Panc1 (cell line): Measurements from ENCODE around the gene STX3.

ENCODE experiments used
- POLR2AphosphoS5 ChIP-seq: IDR thresholded peaks from 2 replicates; pipeline ENCODE4 v1.6.1; 2012; ENCODE audit warnings: mild to moderate bottlenecking, low read depth, low read length, moderate library complexity
- SIN3A ChIP-seq: IDR thresholded peaks from 2 replicates; pipeline ENCODE4 v1.6.1; 2012; ENCODE audit warnings: low read depth, mild to moderate bottlenecking, low read length, moderate library complexity, borderline replicate concordance; ENCODE audit not compliant: insufficient read depth
- TCF7L2 ChIP-seq: IDR thresholded peaks from 2 replicates; pipeline ENCODE4 v1.6.1; 2011; ENCODE audit warnings: mild to moderate bottlenecking, low read depth, low read length, inconsistent platforms
- TF ChIP-seq, protein P1 (sequence below): fragments of 450-650 bp; IDR thresholded peaks from 2 replicates; pipeline ENCODE4 v1.5.1; 2017; ENCODE audit warnings: mild to moderate bottlenecking
- TF ChIP-seq, protein P2 (sequence below), 2 experiments: IDR thresholded peaks; 2 replicates each; pipeline ENCODE4 v1.6.1; 2011 to 2012; ENCODE audit warnings: low read depth in 2 of 2, control low read depth in 1 of 2, low read length in 1 of 2, mild to moderate bottlenecking in 1 of 2, moderate library complexity in 1 of 2; ENCODE audit not compliant: insufficient read depth in 1 of 2

DNA sequence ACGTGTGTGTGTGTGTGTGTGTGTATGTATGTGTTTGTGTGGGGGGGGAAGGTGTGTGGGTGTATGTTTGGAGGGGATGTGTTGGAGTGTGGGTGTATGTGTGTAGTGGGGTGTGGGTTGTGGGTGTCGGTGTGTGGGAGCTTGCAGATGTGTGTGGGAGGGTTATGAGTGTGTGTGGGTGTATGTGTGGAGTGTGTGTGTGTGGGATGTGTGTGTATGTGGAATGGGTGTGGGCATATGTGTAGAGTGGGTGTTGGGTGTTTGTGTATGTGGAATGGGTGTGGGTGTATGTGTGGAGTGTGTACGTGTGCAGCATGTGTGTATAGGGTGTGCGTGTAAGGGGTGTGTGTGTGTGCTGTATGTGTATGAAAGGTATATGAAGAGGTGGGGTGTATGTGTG, 14.7 kb downstream of the STX3 start:
- TF ChIP-seq POLR2AphosphoS5 (no peak), SIN3A (no peak), TCF7L2 (no peak)
- TF ChIP-seq, protein P1, sequence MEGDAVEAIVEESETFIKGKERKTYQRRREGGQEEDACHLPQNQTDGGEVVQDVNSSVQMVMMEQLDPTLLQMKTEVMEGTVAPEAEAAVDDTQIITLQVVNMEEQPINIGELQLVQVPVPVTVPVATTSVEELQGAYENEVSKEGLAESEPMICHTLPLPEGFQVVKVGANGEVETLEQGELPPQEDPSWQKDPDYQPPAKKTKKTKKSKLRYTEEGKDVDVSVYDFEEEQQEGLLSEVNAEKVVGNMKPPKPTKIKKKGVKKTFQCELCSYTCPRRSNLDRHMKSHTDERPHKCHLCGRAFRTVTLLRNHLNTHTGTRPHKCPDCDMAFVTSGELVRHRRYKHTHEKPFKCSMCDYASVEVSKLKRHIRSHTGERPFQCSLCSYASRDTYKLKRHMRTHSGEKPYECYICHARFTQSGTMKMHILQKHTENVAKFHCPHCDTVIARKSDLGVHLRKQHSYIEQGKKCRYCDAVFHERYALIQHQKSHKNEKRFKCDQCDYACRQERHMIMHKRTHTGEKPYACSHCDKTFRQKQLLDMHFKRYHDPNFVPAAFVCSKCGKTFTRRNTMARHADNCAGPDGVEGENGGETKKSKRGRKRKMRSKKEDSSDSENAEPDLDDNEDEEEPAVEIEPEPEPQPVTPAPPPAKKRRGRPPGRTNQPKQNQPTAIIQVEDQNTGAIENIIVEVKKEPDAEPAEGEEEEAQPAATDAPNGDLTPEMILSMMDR: no peak
- TF ChIP-seq, protein P2, sequence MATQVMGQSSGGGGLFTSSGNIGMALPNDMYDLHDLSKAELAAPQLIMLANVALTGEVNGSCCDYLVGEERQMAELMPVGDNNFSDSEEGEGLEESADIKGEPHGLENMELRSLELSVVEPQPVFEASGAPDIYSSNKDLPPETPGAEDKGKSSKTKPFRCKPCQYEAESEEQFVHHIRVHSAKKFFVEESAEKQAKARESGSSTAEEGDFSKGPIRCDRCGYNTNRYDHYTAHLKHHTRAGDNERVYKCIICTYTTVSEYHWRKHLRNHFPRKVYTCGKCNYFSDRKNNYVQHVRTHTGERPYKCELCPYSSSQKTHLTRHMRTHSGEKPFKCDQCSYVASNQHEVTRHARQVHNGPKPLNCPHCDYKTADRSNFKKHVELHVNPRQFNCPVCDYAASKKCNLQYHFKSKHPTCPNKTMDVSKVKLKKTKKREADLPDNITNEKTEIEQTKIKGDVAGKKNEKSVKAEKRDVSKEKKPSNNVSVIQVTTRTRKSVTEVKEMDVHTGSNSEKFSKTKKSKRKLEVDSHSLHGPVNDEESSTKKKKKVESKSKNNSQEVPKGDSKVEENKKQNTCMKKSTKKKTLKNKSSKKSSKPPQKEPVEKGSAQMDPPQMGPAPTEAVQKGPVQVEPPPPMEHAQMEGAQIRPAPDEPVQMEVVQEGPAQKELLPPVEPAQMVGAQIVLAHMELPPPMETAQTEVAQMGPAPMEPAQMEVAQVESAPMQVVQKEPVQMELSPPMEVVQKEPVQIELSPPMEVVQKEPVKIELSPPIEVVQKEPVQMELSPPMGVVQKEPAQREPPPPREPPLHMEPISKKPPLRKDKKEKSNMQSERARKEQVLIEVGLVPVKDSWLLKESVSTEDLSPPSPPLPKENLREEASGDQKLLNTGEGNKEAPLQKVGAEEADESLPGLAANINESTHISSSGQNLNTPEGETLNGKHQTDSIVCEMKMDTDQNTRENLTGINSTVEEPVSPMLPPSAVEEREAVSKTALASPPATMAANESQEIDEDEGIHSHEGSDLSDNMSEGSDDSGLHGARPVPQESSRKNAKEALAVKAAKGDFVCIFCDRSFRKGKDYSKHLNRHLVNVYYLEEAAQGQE (IDR thresholded peaks at IDR 0.05; ENCODE audit: insufficient read depth in 1 of 2, low read depth in 2 of 2, low read length in 1 of 2): no peak
